MM.1S (cell line): ENCODE measurements around the gene LPAR5.
A peak's percentile ranks its signal among the peaks of the same experiment; 100 is the strongest.

Experiments
- DNase-seq: peaks from one replicate; pipeline ENCODE4 v3.0.0-alpha.2; 2015
- H2AFZ ChIP-seq: fragments of 300-600 bp; sonication (generic); 2 replicates; pipeline ENCODE4 v1.6.0; 2016; ENCODE audit warnings: antibody characterized with exemption, low read length
- H3F3A ChIP-seq: fragments of 300-600 bp; sonication (generic); 2 replicates; pipeline ENCODE4 v1.6.1; 2016; ENCODE audit warnings: mild to moderate bottlenecking, antibody characterized with exemption, low read length, moderate library complexity, mixed read lengths; ENCODE audit not compliant: insufficient read depth
- H3K27ac ChIP-seq: fragments of 300-600 bp; sonication (generic); 2 replicates; pipeline ENCODE4 v1.5.1; 2016; ENCODE audit warnings: mild to moderate bottlenecking, low read length
- H3K27me3 ChIP-seq: fragments of 300-600 bp; sonication (generic); replicated peaks from 2 replicates; pipeline ENCODE4 v1.6.0; 2016; ENCODE audit warnings: low read length; ENCODE audit not compliant: insufficient read depth
- H3K36me3 ChIP-seq: fragments of 300-600 bp; sonication (generic); replicated peaks from 2 replicates; pipeline ENCODE4 v1.6.1; 2016; ENCODE audit warnings: mild to moderate bottlenecking, low read length, mixed read lengths; ENCODE audit not compliant: insufficient read depth
- H3K4me1 ChIP-seq: fragments of 300-600 bp; sonication (generic); 2 replicates; pipeline ENCODE4 v1.6.1; 2016; ENCODE audit warnings: low read length, mixed read lengths
- H3K4me2 ChIP-seq: fragments of 300-600 bp; sonication (generic); 2 replicates; pipeline ENCODE4 v1.6.0; 2016; ENCODE audit warnings: low read depth, low read length
- H3K4me3 ChIP-seq: fragments of 300-600 bp; sonication (generic); 2 replicates; pipeline ENCODE4 v1.5.1; 2016; ENCODE audit warnings: low read length, mixed read lengths
- H3K79me2 ChIP-seq: fragments of 300-600 bp; sonication (generic); 2 replicates; pipeline ENCODE4 v1.6.1; 2016; ENCODE audit warnings: mixed run types, low read length, mixed read lengths
- H3K9ac ChIP-seq: fragments of 300-600 bp; sonication (generic); 2 replicates; pipeline ENCODE4 v1.6.1; 2016; ENCODE audit warnings: low read length, mixed read lengths
- H3K9me2 ChIP-seq: fragments of 300-600 bp; sonication (generic); replicated peaks from 2 replicates; pipeline ENCODE4 v1.6.1; 2016; ENCODE audit warnings: mild to moderate bottlenecking, low read length, mixed read lengths; ENCODE audit not compliant: insufficient read depth
- H3K9me3 ChIP-seq: fragments of 300-600 bp; sonication (generic); replicated peaks from 2 replicates; pipeline ENCODE4 v1.6.1; 2016; ENCODE audit warnings: mild to moderate bottlenecking, low read length, mixed read lengths; ENCODE audit not compliant: insufficient read depth
- H4K20me1 ChIP-seq: fragments of 300-600 bp; sonication (generic); 2 replicates; pipeline ENCODE4 v1.6.1; 2016; ENCODE audit warnings: mild to moderate bottlenecking, low read length, moderate library complexity, mixed read lengths; ENCODE audit not compliant: insufficient read depth
- EZH2 ChIP-seq: fragments of 300-600 bp; sonication (generic); optimal IDR thresholded peaks from 2 replicates; pipeline ENCODE3; 2017; ENCODE audit warnings: low read depth, mild to moderate bottlenecking, antibody characterized with exemption, low read length, mixed read lengths
- EZH2phosphoT487 ChIP-seq: fragments of 300-600 bp; sonication (generic); IDR thresholded peaks from 2 replicates; pipeline ENCODE4 v1.6.1; 2018; ENCODE audit warnings: antibody characterized with exemption, low read length
- TF ChIP-seq, protein P1 (sequence below): fragments of 300-600 bp; sonication (generic); IDR thresholded peaks from 2 replicates; pipeline ENCODE4 v1.5.1; 2016; ENCODE audit warnings: antibody characterized with exemption, low read length, mixed read lengths

Gene LPAR5

DNA sequence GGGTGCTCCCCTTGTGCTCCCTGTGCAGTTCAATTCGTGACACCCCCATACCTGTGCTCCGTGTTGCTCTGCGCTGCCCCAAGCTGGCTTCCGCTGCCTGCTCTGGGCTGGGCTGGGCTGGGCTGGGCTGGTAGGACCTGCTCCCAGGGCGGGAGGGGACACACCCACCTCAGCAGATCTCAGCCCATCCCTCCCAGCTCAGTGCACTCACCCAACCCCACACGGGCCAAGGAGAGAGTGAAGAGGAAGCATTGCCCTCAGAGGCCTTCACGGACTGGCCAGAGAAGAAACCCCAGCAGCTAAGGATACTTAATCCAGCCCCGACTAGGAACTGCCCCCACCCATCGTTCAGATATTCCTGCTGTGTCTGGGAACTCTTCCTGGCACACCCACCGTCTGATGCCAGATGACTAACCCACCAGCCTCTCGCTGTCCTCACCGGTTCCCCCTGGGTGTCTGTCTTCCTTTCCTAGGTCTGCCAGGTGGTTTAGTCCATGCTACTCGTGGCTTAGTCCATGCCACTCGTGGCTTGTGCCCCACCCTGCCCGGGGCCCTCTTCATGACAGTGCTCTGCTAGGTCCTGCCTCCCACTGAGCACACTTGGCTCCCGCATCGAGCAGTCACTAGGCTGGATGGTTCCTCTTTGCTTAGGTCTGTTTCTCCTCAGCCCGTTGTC, at the start of gene LPAR5:
Gene LPAR5 (minus strand): TSS at position 104 of the 676 bp plus-strand sequence. CDS start 14,711 bp downstream, outside the sequence.
- no peaks in the 10 kb centered on the region for H3K9me2 ChIP-seq
- DNase-seq, result no peak
- no peaks in the 10 kb centered on the region for H3F3A ChIP-seq
- no peaks in the 10 kb centered on the region for H3K36me3 ChIP-seq
- no peak within 1 kb of the TSS for H3K9ac ChIP-seq
- H3K9me3 ChIP-seq, result no peaks in the 10 kb centered on the region
- peaks cover 18% of the 10 kb centered on the region; the same call in 1 of the 2 replicates for H3K27me3 ChIP-seq
- TF ChIP-seq EZH2 (no peak), EZH2phosphoT487 (no peak)
- TF ChIP-seq, protein P1, sequence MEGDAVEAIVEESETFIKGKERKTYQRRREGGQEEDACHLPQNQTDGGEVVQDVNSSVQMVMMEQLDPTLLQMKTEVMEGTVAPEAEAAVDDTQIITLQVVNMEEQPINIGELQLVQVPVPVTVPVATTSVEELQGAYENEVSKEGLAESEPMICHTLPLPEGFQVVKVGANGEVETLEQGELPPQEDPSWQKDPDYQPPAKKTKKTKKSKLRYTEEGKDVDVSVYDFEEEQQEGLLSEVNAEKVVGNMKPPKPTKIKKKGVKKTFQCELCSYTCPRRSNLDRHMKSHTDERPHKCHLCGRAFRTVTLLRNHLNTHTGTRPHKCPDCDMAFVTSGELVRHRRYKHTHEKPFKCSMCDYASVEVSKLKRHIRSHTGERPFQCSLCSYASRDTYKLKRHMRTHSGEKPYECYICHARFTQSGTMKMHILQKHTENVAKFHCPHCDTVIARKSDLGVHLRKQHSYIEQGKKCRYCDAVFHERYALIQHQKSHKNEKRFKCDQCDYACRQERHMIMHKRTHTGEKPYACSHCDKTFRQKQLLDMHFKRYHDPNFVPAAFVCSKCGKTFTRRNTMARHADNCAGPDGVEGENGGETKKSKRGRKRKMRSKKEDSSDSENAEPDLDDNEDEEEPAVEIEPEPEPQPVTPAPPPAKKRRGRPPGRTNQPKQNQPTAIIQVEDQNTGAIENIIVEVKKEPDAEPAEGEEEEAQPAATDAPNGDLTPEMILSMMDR, result no peak
- no peak within 1 kb of the TSS for H3K4me3 ChIP-seq
- no peak within 1 kb of the TSS for H2AFZ ChIP-seq
- no peaks in the 10 kb centered on the region for H3K79me2 ChIP-seq
- H3K4me2 ChIP-seq, result no peak within 1 kb of the TSS
- no peaks in the 10 kb centered on the region for H4K20me1 ChIP-seq
- peaks cover 4% of the 10 kb centered on the region; the same call in 1 of the 2 replicates for H3K4me1 ChIP-seq
- no peak within 1 kb of the TSS for H3K27ac ChIP-seq

DNA sequence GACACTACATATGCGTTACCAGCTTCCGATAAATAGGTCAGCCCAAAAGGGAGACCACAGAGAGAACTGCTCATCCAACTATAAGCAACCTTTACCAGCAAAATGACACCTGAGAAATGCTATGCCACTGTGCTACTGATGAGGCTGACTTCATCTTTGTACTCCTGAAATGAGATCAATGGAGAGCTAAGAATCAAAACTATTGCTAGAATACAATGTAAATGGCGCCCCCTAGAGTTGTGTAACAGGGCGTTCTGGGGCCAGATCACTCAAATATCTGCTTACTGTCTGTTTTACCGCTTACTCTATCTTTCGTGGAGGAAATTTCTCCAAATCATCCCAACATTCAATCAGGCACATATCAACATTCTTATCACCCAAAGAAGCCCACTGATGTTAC, 48.9 kb upstream of the LPAR5 start:
- no peak overlapping the region for H3K9ac ChIP-seq
- peaks cover 95% of the 10 kb centered on the region for H3K79me2 ChIP-seq
- H4K20me1 ChIP-seq, result 0 out of 2 replicates have a peak, but pooled peaks cover 3% of the 10 kb centered on the region
- H3F3A ChIP-seq, result no peaks in the 10 kb centered on the region
- H3K4me2 ChIP-seq, result no peak overlapping the region
- DNase-seq, result peak; percentile 33
- no peaks in the 10 kb centered on the region for H3K36me3 ChIP-seq
- H3K4me1 ChIP-seq, result peaks cover 18% of the 10 kb centered on the region
- no peak overlapping the region for H2AFZ ChIP-seq
- no peaks in the 10 kb centered on the region for H3K9me2 ChIP-seq
- TF ChIP-seq EZH2 (no peak), EZH2phosphoT487 (no peak)
- TF ChIP-seq, protein P1, result peak; percentile 59
- H3K9me3 ChIP-seq, result no peaks in the 10 kb centered on the region
- no peaks in the 10 kb centered on the region for H3K27me3 ChIP-seq
- no peak overlapping the region for H3K4me3 ChIP-seq
- no peak overlapping the region for H3K27ac ChIP-seq

DNA sequence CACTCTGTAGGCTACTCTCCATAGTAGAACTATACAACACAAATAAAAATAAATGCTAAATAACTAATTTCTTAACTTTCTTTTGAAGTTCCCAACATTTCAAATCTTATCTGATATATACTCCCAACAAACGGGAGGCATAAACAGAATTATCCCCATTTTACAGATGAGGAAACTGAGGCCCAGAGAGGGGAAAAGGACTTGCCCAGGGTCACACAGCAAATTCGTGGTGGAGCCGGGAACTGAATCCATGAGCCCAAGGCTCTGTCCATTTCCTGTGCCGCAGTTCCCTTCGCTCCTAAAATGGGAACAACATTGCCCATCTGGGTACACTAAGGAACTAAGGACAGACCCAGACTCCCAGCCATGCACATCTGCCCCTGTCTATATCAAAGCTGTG, 41.2 kb upstream of the LPAR5 start:
- no peak overlapping the region for H3K4me2 ChIP-seq
- no peaks in the 10 kb centered on the region for H4K20me1 ChIP-seq
- H3K4me3 ChIP-seq, result no peak overlapping the region
- no peak for DNase-seq
- H3K27ac ChIP-seq, result no peak overlapping the region
- H3K9ac ChIP-seq, result no peak overlapping the region
- H3K4me1 ChIP-seq, result no peaks in the 10 kb centered on the region
- H3K27me3 ChIP-seq, result no peaks in the 10 kb centered on the region
- no peak for TF ChIP-seq EZH2
- TF ChIP-seq, protein P1, result no peak
- no peak for TF ChIP-seq EZH2phosphoT487
- H3F3A ChIP-seq, result no peaks in the 10 kb centered on the region
- H3K9me2 ChIP-seq, result no peaks in the 10 kb centered on the region
- peaks cover 42% of the 10 kb centered on the region for H3K79me2 ChIP-seq
- no peaks in the 10 kb centered on the region for H3K9me3 ChIP-seq
- no peak overlapping the region for H2AFZ ChIP-seq
- H3K36me3 ChIP-seq, result peaks cover 29% of the 10 kb centered on the region
